Endothelial cell of umbilical vein (primary cell): Measurements from ENCODE around the gene SPARC. TPM values are rescaled to one million over a fixed set of nuclear protein-coding genes. Genes with fewer than 3 reads are reported as not detected.

Source experiments
- BruUV-seq: library from RNA; stranded (reverse); fragments of 400-500 nt; replicated peaks from 2 replicates; lab custom pipeline; 2021; lab: Mats Ljungman, UMichigan
- CTCF ChIA-PET: fragments of 300-600, 350-600 bp; sonication (Branson Sonifier 250); formaldehyde crosslinking; loops from one replicate; lab custom pipeline; 2021; ENCODE audit warnings: antibody characterized with exemption, inconsistent platforms; lab: Charles Lee
- POLR2A ChIA-PET: fragments of 300-600, 350-600 bp; sonication (Branson Sonifier 250); formaldehyde crosslinking; loops from one replicate; lab custom pipeline; 2021; ENCODE audit warnings: antibody characterized with exemption, inconsistent platforms; lab: Charles Lee
- DNase-seq: peaks from one replicate; pipeline ENCODE4 v3.0.0-alpha.2; 2011; ENCODE audit warnings: low read depth, low spot score
- FAIRE-seq: peaks from 2 replicates; lab custom pipeline; 2011; peaks lifted over from hg19 to GRCh38; lab: Jason Lieb, UNC
- H2AFZ ChIP-seq: 2 replicates; pipeline ENCODE4 v1.6.0; 2012; ENCODE audit warnings: low read depth, low read length, control low read depth, inconsistent platforms
- H3K27ac ChIP-seq: 2 replicates; pipeline ENCODE4 v1.5.1; 2011; ENCODE audit warnings: low read depth, mild to moderate bottlenecking, control low read depth, low read length, moderate library complexity; ENCODE audit not compliant: insufficient read depth
- H3K27me3 ChIP-seq, 2 experiments: 2 replicates each; pipeline versions ENCODE4 v1.6.0 to v1.6.1; 2011; ENCODE audit warnings: low read length in 2 of 2, mixed read lengths in 1 of 2; ENCODE audit not compliant: control insufficient read depth in 2 of 2, insufficient read depth in 2 of 2
- H3K36me3 ChIP-seq, 2 experiments: 2 replicates in 1 of 2; 3 replicates in 1 of 2; pipeline ENCODE4 v1.5.1; 2011; ENCODE audit warnings: low read length in 2 of 2, mild to moderate bottlenecking in 1 of 2, moderate library complexity in 1 of 2; ENCODE audit not compliant: control insufficient read depth in 2 of 2, insufficient read depth in 2 of 2; ENCODE audit errors: extremely low read depth in 1 of 2
- H3K4me1 ChIP-seq: 3 replicates; pipeline ENCODE4 v1.5.1; 2011; ENCODE audit warnings: mild to moderate bottlenecking, low read length; ENCODE audit not compliant: control insufficient read depth, insufficient read depth; ENCODE audit errors: extremely low read depth
- H3K4me2 ChIP-seq: 2 replicates; pipeline ENCODE4 v1.6.1; 2011; ENCODE audit warnings: low read length, control low read depth, mixed read lengths; ENCODE audit not compliant: insufficient read depth
- H3K4me3 ChIP-seq, 3 experiments: fragments of 200-600 bp in 1 of 3; sonication (generic), shearing (Covaris generic) in 1 of 3; replicated peaks in 1 of 3; 2 replicates each; pipeline ENCODE4 v1.5.1; 2011 to 2016; ENCODE audit warnings: control low read depth in 3 of 3, low read length in 3 of 3, mild to moderate bottlenecking in 2 of 3, inconsistent platforms in 1 of 3, low read depth in 1 of 3, moderate library complexity in 1 of 3; ENCODE audit not compliant: insufficient read depth in 1 of 3
- H3K79me2 ChIP-seq: 2 replicates; pipeline ENCODE4 v1.6.0; 2012; ENCODE audit warnings: low read length, inconsistent platforms; ENCODE audit not compliant: control insufficient read depth, insufficient read depth
- H3K9ac ChIP-seq: replicated peaks from 2 replicates; pipeline ENCODE3; 2011; ENCODE audit warnings: low read length, control low read depth; ENCODE audit not compliant: insufficient read depth; ENCODE audit errors: extremely low read depth
- H3K9me1 ChIP-seq: replicated peaks from 3 replicates; pipeline ENCODE4 v1.6.0; 2011; ENCODE audit warnings: mild to moderate bottlenecking, low read length; ENCODE audit not compliant: control insufficient read depth, insufficient read depth; ENCODE audit errors: extremely low read depth
- H3K9me3 ChIP-seq: replicated peaks from 2 replicates; pipeline ENCODE4 v1.5.1; 2012; ENCODE audit warnings: low read length, inconsistent platforms; ENCODE audit not compliant: control insufficient read depth, insufficient read depth
- H4K20me1 ChIP-seq: replicated peaks from 2 replicates; pipeline ENCODE3; 2011; ENCODE audit warnings: mild to moderate bottlenecking, low read length; ENCODE audit not compliant: control insufficient read depth, insufficient read depth; ENCODE audit errors: extremely low read depth
- CTCF ChIP-seq, 2 donors: IDR thresholded peaks; 1 replicate in 1 of 2; 2 replicates in 1 of 2; pipeline ENCODE4 v1.5.1; 2011; ENCODE audit warnings: low read length in 2 of 2, mild to moderate bottlenecking in 2 of 2, moderate library complexity in 2 of 2, control low read depth in 1 of 2, inconsistent platforms in 1 of 2, low read depth in 1 of 2; ENCODE audit not compliant: insufficient read depth in 1 of 2; ENCODE audit errors: extremely low read depth in 1 of 2
- EZH2 ChIP-seq: IDR thresholded peaks from 2 replicates; pipeline ENCODE4 v1.6.1; 2012; ENCODE audit warnings: borderline replicate concordance, low read depth, mild to moderate bottlenecking, moderate library complexity, low read length, inconsistent platforms; ENCODE audit not compliant: severe bottlenecking
- FOS ChIP-seq: IDR thresholded peaks from 2 replicates; pipeline ENCODE4 v1.6.1; 2011; ENCODE audit warnings: mild to moderate bottlenecking, low read length, moderate library complexity, borderline replicate concordance; ENCODE audit not compliant: insufficient read depth
- GATA2 ChIP-seq: IDR thresholded peaks from 2 replicates; pipeline ENCODE4 v1.7.0; 2011; ENCODE audit warnings: low read depth, mild to moderate bottlenecking, moderate library complexity, mixed read lengths, low read length; ENCODE audit not compliant: insufficient read length, insufficient read depth
- JUN ChIP-seq: IDR thresholded peaks from 2 replicates; pipeline ENCODE4 v1.6.1; 2011; ENCODE audit warnings: borderline replicate concordance, low read depth; ENCODE audit not compliant: insufficient read length, insufficient read depth
- MAX ChIP-seq: IDR thresholded peaks from 2 replicates; pipeline ENCODE4 v1.6.1; 2011; ENCODE audit not compliant: insufficient read depth, insufficient read length
- MYC ChIP-seq: IDR thresholded peaks from one replicate; pipeline ENCODE4 v1.6.1; 2011; ENCODE audit warnings: mild to moderate bottlenecking, low read depth, low read length
- POLR2A ChIP-seq: IDR thresholded peaks from 2 replicates; pipeline ENCODE4 v1.6.1; 2012; ENCODE audit warnings: low read depth, mild to moderate bottlenecking, control low read depth, low read length
- POLR2AphosphoS5 ChIP-seq: IDR thresholded peaks from 2 replicates; pipeline ENCODE4 v1.6.1; 2012; ENCODE audit warnings: low read depth, mild to moderate bottlenecking, control low read depth, low read length, moderate library complexity; ENCODE audit not compliant: insufficient read depth
- dilution Hi-C: fragments of 300-500 bp; cut with MboI; formaldehyde crosslinking; loops from one replicate; pipeline ENCODE4 v1.15.0; 2019; ENCODE audit warnings: low sequenced_read_pairs; ENCODE audit not compliant: extremely low pct_ligation_motif_present
- intact Hi-C: fragments of 100-400 bp; cut with micrococcal nuclease; formaldehyde crosslinking; loops from one replicate; pipeline ENCODE4 v1.10.0; 2022
- polyA plus RNA-seq, 4 experiments: library from polyadenylated mRNA; depleted of rRNA in 3 of 4; stranded (reverse) in 3 of 4; unstranded in 1 of 4; fragments of >200 nt; gene quantifications; 2 replicates each; pipeline versions ENCODE4 v1.2.1 to v1.2.3, GENCODE V29; 2011 to 2012; ENCODE audit warnings: missing spikeins in 1 of 4
- total RNA-seq: library from RNA; stranded (reverse); gene quantifications from 2 replicates; pipeline ENCODE4 v1.2.3, GENCODE V29; 2021

SPARC gene
- total and polyA plus RNA-seq, 2 donors (not counting 3 experiments of a cell fraction or from before 2014, with no cell fraction given): 2,962 to 3,114 TPM

- TSS peak; percentile 87 for BruUV-seq
- intact Hi-C loops (loop anchor here (1.0 to 2.0 kb wide), 8 partner anchors 10 to 85 kb away; partner anchors contain the start of gene G3BP1), dilution Hi-C loops (no loop called here)
- H4K20me1 ChIP-seq: no peaks in the 10 kb centered on the region
- DNase-seq (peak; percentile 51), FAIRE-seq (peak; percentile 28)
- POLR2A ChIA-PET: interaction anchor here (1.1 to 2.8 kb wide), 13 partner anchors 9 to 55 kb away, joined by 4 to 76 read pairs (median 9); no protein-coding TSS in a partner anchor
- H3K9ac ChIP-seq: peak overlapping the region; percentile 95
- H3K4me3 ChIP-seq: peak overlapping the region; percentile 73 to 98 (median 89)
- H3K4me1 ChIP-seq: peaks cover 45% of the 10 kb centered on the region
- peak; percentile 24 for TF ChIP-seq POLR2AphosphoS5
- TF ChIP-seq POLR2A: no peak
- H3K27me3 ChIP-seq: no peaks in the 10 kb centered on the region
- CTCF ChIA-PET: interaction anchor here (1.1 to 6.0 kb wide), 12 partner anchors 10 to 55 kb away, joined by 5 to 59 read pairs (median 10); no protein-coding TSS in a partner anchor
- no peak overlapping the region for H2AFZ ChIP-seq
- H3K36me3 ChIP-seq: peaks cover 5 to 12% of the 10 kb centered on the region in 2 experiments
- no peaks in the 10 kb centered on the region for H3K9me1 ChIP-seq
- peaks cover 63% of the 10 kb centered on the region for H3K79me2 ChIP-seq
- H3K9me3 ChIP-seq: no peaks in the 10 kb centered on the region
- peak overlapping the region; percentile 90 for H3K4me2 ChIP-seq
- H3K27ac ChIP-seq: peak overlapping the region; percentile 84
These were observed 704 bp downstream of the SPARC start for GRCh38 chr5:151685749-151686673.

GRCh38 chr5:151684690-151685361 is 1.9 kb downstream of the SPARC start:
- TF ChIP-seq GATA2 (peak; percentile 59), EZH2 (no peak), JUN (peak; percentile 88), POLR2AphosphoS5 (peak; percentile 68), POLR2A (peak; percentile 92), FOS (peak; percentile 66), MYC (no peak), CTCF (IDR thresholded peaks at IDR 0.05; ENCODE audit: extremely low read depth in 1 of 2, insufficient read depth in 1 of 2, low read depth in 1 of 2, low read length in 2 of 2) (peak; percentile 24 to 36), MAX (no peak)
- intact Hi-C loops: loop anchor here (1.0 to 2.0 kb wide), 5 partner anchors 9 to 86 kb away; partner anchors contain the start of gene G3BP1
- H3K4me3 ChIP-seq: peak overlapping the region; percentile 73 to 98 (median 89)

More at GRCh38 chr5:151684690-151685361, 1.9 kb downstream of the SPARC start:
- Histone ChIP-seq H3K9me1 (no peaks in the 10 kb centered on the region), H3K79me2 (peaks cover 73% of the 10 kb centered on the region), H3K27ac (peak overlapping the region; percentile 84), H3K9ac (peak overlapping the region; percentile 95), H3K4me2 (peak overlapping the region; percentile 90), H4K20me1 (no peaks in the 10 kb centered on the region), H3K4me1 (peaks cover 55% of the 10 kb centered on the region), H2AFZ (no peak overlapping the region), H3K9me3 (no peaks in the 10 kb centered on the region), H3K36me3 (peaks cover 9 to 12% of the 10 kb centered on the region in 2 experiments), H3K27me3 (no peaks in the 10 kb centered on the region)
- ChIA-PET POLR2A (interaction anchor here (0.9 to 2.8 kb wide), 9 partner anchors 9 to 56 kb away, joined by 4 to 10 read pairs (median 6); no protein-coding TSS in a partner anchor), CTCF (interaction anchor here (1.1 to 6.5 kb wide), 8 partner anchors 9 to 56 kb away, joined by 4 to 59 read pairs (median 13); no protein-coding TSS in a partner anchor)
- FAIRE-seq: peak; percentile 94
- dilution Hi-C loops: no loop called here
- no TSS peak for BruUV-seq
- DNase-seq: peak; percentile 92
